Gastrocnemius medialis (tissue), 4 donors: ENCODE data around the gene SUGP2. TPM values are rescaled to one million over a fixed set of nuclear protein-coding genes. Genes with fewer than 3 reads are reported as not detected.

Experiments
- ATAC-seq, 2 donors: fragments of 150-250 bp; one replicate each; pipeline ENCODE4 v1.9.1; 2016
- DNase-seq, 2 donors: peaks; one replicate each; pipeline ENCODE4 v3.0.0-alpha.2; 2019
- H3K27ac ChIP-seq, 4 donors: fragments of 200-600 bp; sonication (generic); 1 replicate in 1 of 4; 2 replicates in 3 of 4; pipeline ENCODE4 v1.5.1; 2016 to 2018; ENCODE audit warnings: mild to moderate bottlenecking in 2 of 4, moderate library complexity in 1 of 4
- H3K27me3 ChIP-seq, 3 donors: fragments of 200-600 bp; sonication (generic) in 2 of 3; 1 replicate in 1 of 3; 2 replicates in 2 of 3; pipeline versions ENCODE4 v1.5.1 to v1.6.0; 2016 to 2019; ENCODE audit warnings: mild to moderate bottlenecking in 1 of 3, moderate library complexity in 1 of 3
- H3K36me3 ChIP-seq, 2 donors: fragments of 200-600 bp; sonication (generic) in 1 of 2; one replicate each; pipeline ENCODE4 v1.5.1; 2017 to 2018
- H3K4me1 ChIP-seq, 2 donors: fragments of 200-600 bp; sonication (generic) in 1 of 2; one replicate each; pipeline ENCODE4 v1.5.1; 2016 to 2017; ENCODE audit warnings: mild to moderate bottlenecking in 2 of 2
- H3K4me3 ChIP-seq, 4 donors: fragments of 200-600 bp; sonication (generic) in 3 of 4; 1 replicate in 1 of 4; 2 replicates in 3 of 4; pipeline ENCODE4 v1.5.1; 2016 to 2019; ENCODE audit warnings: mild to moderate bottlenecking in 2 of 4
- H3K9me3 ChIP-seq, 3 donors: fragments of 200-600 bp; sonication (generic) in 2 of 3; 1 replicate in 1 of 3; 2 replicates in 2 of 3; pipeline ENCODE4 v1.5.1; 2016 to 2019
- POLR2A ChIP-seq, 2 donors: fragments of 450-650 bp; IDR thresholded peaks; one replicate each; pipeline ENCODE4 v1.6.1; 2017; ENCODE audit warnings: antibody characterized with exemption in 2 of 2, mild to moderate bottlenecking in 2 of 2, moderate library complexity in 2 of 2
- in situ Hi-C, 4 donors: fragments of 200-750 bp; cut with MboI; loops; one replicate each; pipeline versions ENCODE4 v1.15.0 to v1.8.0; 2017; ENCODE audit warnings: low sequenced_read_pairs in 4 of 4
- intact Hi-C: fragments of 100-400 bp; cut with DNase I; formaldehyde crosslinking; loops from one replicate; pipeline ENCODE4 v1.15.1; 2023; ENCODE audit warnings: low total_unique reads
- total RNA-seq, 4 donors: library from RNA; depleted of rRNA; stranded (reverse); fragments of >200 nt; gene quantifications; one replicate each; pipeline versions ENCODE4 v1.1.0 to v1.2.3, GENCODE V29; 2016
- TF ChIP-seq, protein P1 (sequence below), 5 experiments: fragments of 450-650 bp in 3 of 5; fragments of 200-600 bp in 2 of 5; sonication (generic) in 2 of 5; IDR thresholded peaks in 4 of 5; conservative IDR thresholded peaks in 1 of 5; 1 replicate in 4 of 5; 2 replicates in 1 of 5; pipeline ENCODE4 v1.5.1; 2016 to 2019; ENCODE audit warnings: antibody characterized with exemption in 5 of 5, mild to moderate bottlenecking in 3 of 5, moderate library complexity in 3 of 5

SUGP2 gene
- total RNA-seq, 4 donors from 2014 or later, result 24.6 to 38.2 (median 32.8) TPM

DNA sequence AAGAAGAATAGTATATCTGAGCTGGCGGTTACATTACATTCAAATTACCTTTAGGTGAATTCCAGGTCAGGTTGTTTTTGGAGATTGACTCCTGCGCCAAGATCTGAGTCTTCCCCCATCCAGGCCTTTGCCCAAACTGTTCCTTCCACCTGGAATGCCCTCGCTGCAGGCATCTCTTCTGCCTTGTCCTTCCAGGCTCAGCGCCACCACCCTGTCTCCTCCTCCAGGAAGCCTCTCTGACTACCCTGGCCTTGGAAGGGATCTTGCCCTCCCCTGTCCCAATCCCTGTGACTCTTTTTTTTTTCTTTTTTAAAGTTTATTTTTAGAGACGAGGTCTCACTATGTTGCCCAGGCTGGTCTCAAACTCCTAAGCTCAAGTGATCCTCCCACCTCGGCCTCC, 90.6 kb downstream of the SUGP2 start:
- no peaks in the 10 kb centered on the region for H3K27me3 ChIP-seq
- ATAC-seq (no peak), DNase-seq (no peak)
- peaks cover 12 to 18% of the 10 kb centered on the region in 2 donors for H3K4me1 ChIP-seq
- H3K36me3 ChIP-seq, result peaks cover 0 to 9% of the 10 kb centered on the region in 2 donors
- H3K27ac ChIP-seq, result peak overlapping the region in 1 of 4 donors; percentile 81
- no peak overlapping the region for H3K4me3 ChIP-seq
- in situ Hi-C loops, result no loop called here
- no peaks in the 10 kb centered on the region for H3K9me3 ChIP-seq
- TF ChIP-seq POLR2A (IDR thresholded peaks at IDR 0.05), result no peak
- TF ChIP-seq, protein P1, sequence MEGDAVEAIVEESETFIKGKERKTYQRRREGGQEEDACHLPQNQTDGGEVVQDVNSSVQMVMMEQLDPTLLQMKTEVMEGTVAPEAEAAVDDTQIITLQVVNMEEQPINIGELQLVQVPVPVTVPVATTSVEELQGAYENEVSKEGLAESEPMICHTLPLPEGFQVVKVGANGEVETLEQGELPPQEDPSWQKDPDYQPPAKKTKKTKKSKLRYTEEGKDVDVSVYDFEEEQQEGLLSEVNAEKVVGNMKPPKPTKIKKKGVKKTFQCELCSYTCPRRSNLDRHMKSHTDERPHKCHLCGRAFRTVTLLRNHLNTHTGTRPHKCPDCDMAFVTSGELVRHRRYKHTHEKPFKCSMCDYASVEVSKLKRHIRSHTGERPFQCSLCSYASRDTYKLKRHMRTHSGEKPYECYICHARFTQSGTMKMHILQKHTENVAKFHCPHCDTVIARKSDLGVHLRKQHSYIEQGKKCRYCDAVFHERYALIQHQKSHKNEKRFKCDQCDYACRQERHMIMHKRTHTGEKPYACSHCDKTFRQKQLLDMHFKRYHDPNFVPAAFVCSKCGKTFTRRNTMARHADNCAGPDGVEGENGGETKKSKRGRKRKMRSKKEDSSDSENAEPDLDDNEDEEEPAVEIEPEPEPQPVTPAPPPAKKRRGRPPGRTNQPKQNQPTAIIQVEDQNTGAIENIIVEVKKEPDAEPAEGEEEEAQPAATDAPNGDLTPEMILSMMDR (IDR thresholded peaks at IDR 0.05 in 4 of 5, conservative IDR thresholded peaks at IDR 0.05 in 1 of 5), result no peak
- intact Hi-C loops, result loop anchor here (5.0 kb wide), 1 partner anchor 350 kb away; no protein-coding TSS in a partner anchor

DNA sequence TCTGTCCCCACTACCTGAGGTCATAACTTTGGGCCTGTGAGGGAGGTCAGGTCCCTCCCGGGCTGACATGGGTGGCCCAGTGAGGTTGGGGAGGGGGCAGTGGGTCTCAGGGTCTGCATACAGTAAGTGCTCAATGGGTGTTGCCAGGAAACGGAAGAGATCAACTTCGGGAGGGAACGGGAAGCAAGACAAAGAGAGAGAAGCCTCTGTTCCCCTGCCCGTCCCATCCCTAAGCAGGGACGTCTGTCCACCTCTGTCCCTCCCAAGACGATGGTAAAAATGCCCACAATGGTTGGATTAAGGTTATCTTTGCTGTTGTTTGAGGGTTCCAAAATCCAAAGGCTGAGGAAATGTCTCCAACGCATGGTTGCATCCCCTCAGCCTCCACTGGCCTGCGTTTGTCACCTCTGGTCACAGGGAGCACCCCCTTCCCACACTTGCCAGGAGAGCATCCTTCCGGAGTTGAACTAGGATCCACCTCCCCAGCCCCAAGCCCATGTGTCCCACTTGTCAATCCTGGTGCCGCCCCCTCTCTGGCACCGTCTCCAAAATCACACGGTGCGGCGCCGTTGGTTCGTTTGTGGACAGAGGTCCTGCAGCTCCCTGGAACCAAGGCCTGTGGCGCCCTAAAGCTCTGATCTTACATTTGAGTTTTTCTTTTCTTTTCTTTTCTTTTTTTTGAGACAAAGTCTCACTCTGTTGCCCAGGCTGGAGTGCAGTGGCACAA, 91.5 kb downstream of the SUGP2 start:
- TF ChIP-seq, protein P1 (IDR thresholded peaks at IDR 0.05 in 4 of 5, conservative IDR thresholded peaks at IDR 0.05 in 1 of 5), result no peak
- no peak for TF ChIP-seq POLR2A (IDR thresholded peaks at IDR 0.05)
- in situ Hi-C loops (no loop called here), intact Hi-C loops (loop anchor here (2.0 to 5.0 kb wide), 2 partner anchors 349 to 369 kb away; no protein-coding TSS in a partner anchor)
- H3K27me3 ChIP-seq, result no peaks in the 10 kb centered on the region
- H3K36me3 ChIP-seq, result peaks cover 0 to 11% of the 10 kb centered on the region in 2 donors
- H3K27ac ChIP-seq, result peak overlapping the region; percentile 58 to 87 (median 76)
- peak overlapping the region; percentile 26 to 74 (median 36) for H3K4me3 ChIP-seq
- no peaks in the 10 kb centered on the region for H3K9me3 ChIP-seq
- peaks cover 12 to 18% of the 10 kb centered on the region in 2 donors for H3K4me1 ChIP-seq
- no peak for DNase-seq
- no peak for ATAC-seq

Other genes starting within 250 kb of the SUGP2 start
- 10 to 100 TPM in 1 of 4 donors, 1 to 10 TPM in 1, under 1 TPM in 1, not detected in 1; 0.24 to 77.8 (median 1.3) TPM for gene COMP, start 242.2 kb downstream of the SUGP2 start, total RNA-seq
- gene UPF1, start 201.6 kb downstream of the SUGP2 start, total RNA-seq, result 10 to 100 TPM; 26.0 to 64.9 (median 46.4) TPM
- 1 to 10 TPM; 1.1 to 6.9 (median 3.3) TPM for gene CERS1, start 137.4 kb downstream of the SUGP2 start, total RNA-seq
- gene COPE, start 114.1 kb downstream of the SUGP2 start, total RNA-seq, result 100 to 1,000 TPM; 169 to 229 (median 203) TPM
- gene DDX49, start 113.8 kb downstream of the SUGP2 start, total RNA-seq, result 10 to 100 TPM; 40.6 to 60.1 (median 44.2) TPM
- gene HOMER3, start 92.3 kb downstream of the SUGP2 start, total RNA-seq, result 100 to 1,000 TPM in 3 of 4 donors, 10 to 100 TPM in 1; 86.2 to 202 (median 113) TPM
- gene ARMC6, start 86 bp upstream of the SUGP2 start, total RNA-seq, result 10 to 100 TPM; 18.2 to 35.7 (median 25.2) TPM
- gene SLC25A42, start 30.5 kb upstream of the SUGP2 start, total RNA-seq, result 10 to 100 TPM; 12.3 to 85.3 (median 37.1) TPM
- gene TMEM161A, start 105.0 kb upstream of the SUGP2 start, total RNA-seq, result 10 to 100 TPM; 30.1 to 52.1 (median 42.8) TPM
- 1 to 10 TPM in 1 of 4 donors, under 1 TPM in 1, not detected in 2; 0.68 to 1.6 TPM for gene MEF2B, start 136.7 kb upstream of the SUGP2 start, total RNA-seq
- gene BORCS8, start 158.6 kb upstream of the SUGP2 start, total RNA-seq, result 10 to 100 TPM; 11.2 to 17.2 (median 13.3) TPM
- 10 to 100 TPM; 25.5 to 44.1 (median 35.1) TPM for gene RFXANK, start 158.7 kb upstream of the SUGP2 start, total RNA-seq
- 10 to 100 TPM in 2 of 4 donors, 1 to 10 TPM in 2; 4.7 to 19.0 (median 11.5) TPM for gene NR2C2AP, start 169.9 kb upstream of the SUGP2 start, total RNA-seq
- gene NCAN, start 178.4 kb upstream of the SUGP2 start, total RNA-seq, result not detected
- under 1 TPM in 2 of 4 donors, not detected in 2; 0.70 to 0.98 TPM for gene TM6SF2, start 239.8 kb upstream of the SUGP2 start, total RNA-seq